Stimulated activated naive B cell treated with anti-CD40 and anti-IgM and Interleukin-4, amounts not matched to agents 10 μg/mL and 1 μg/mL and 100 μg/mL, for 72 hours (primary cell): ENCODE measurements around the gene CCNI.

Experiments used
- ATAC-seq, 2 donors: fragments of 150-1000 bp; cut with Tn5 transposase; replicated peaks; 2 replicates each; pipeline ENCODE4 v1.10.0; 2021; ENCODE audit warnings: moderate library complexity in 1 of 2
- DNase-seq: peaks from one replicate; pipeline ENCODE4 v3.0.0; 2021
- H3K27ac Mint-ChIP-seq: one replicate; pipeline ENCODE4 v1.8.0; 2022; ENCODE audit warnings: mild to moderate bottlenecking, mixed read lengths
- H3K27me3 Mint-ChIP-seq, 2 donors: one replicate each; pipeline ENCODE4 v1.8.0; 2022; ENCODE audit warnings: mixed read lengths in 2 of 2
- H3K36me3 Mint-ChIP-seq, 2 donors: one replicate each; pipeline ENCODE4 v1.8.0; 2022; ENCODE audit warnings: mixed read lengths in 2 of 2, mild to moderate bottlenecking in 1 of 2
- H3K4me1 Mint-ChIP-seq, 2 donors: one replicate each; pipeline ENCODE4 v1.8.0; 2022; ENCODE audit warnings: mixed read lengths in 2 of 2, mild to moderate bottlenecking in 1 of 2
- H3K4me3 Mint-ChIP-seq, 2 donors: one replicate each; pipeline ENCODE4 v1.8.0; 2022; ENCODE audit warnings: mild to moderate bottlenecking in 2 of 2, mixed read lengths in 2 of 2, moderate library complexity in 1 of 2
- H3K9me3 Mint-ChIP-seq, 2 donors: one replicate each; pipeline ENCODE4 v1.8.0; 2022; ENCODE audit warnings: mixed read lengths in 2 of 2, mild to moderate bottlenecking in 1 of 2

The CCNI gene

DNA sequence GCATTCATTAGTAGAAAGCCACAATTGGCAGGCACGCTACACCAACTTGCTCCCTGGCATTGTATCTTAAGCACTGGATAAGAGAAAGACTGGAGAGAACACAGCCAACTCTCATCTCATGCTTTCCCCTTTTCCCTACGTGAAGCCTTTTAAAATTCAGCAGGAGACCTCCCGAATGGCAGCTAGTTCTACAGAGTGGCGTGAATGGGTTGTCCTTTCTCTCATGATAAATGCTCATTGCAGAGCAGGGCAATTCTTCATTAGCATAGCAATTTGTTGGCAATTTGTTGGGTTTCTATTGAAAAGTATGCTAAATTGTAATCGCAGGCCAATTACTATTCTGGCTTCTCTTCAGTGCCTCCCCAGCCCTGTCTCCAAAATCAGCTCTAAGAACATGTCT, 78.3 kb downstream of the CCNI start:
- no peak for ATAC-seq
- Mint-ChIP-seq H3K9me3 (no peaks in the 10 kb centered on the region), H3K4me3 (no peak overlapping the region), H3K4me1 (peaks cover 4 to 6% of the 10 kb centered on the region in 2 donors), H3K27me3 (no peaks in the 10 kb centered on the region), H3K36me3 (peaks cover 39% of the 10 kb centered on the region in 2 donors), H3K27ac (no peak overlapping the region)
- DNase-seq, result no peak
